ENCODE measurements around the gene CRP.

- TF ChIP-seq CTCF (IDR thresholded peaks at IDR 0.05) (no peak), POLR2A (IDR thresholded peaks at IDR 0.05) (no peak)
These were observed 14.1 kb downstream of the CRP start for GRCh38 chr1:159700312-159700711.

Data from testis (tissue), 2 donors.